ENCODE data around the gene SPATA3.

The SPATA3 gene

DNA sequence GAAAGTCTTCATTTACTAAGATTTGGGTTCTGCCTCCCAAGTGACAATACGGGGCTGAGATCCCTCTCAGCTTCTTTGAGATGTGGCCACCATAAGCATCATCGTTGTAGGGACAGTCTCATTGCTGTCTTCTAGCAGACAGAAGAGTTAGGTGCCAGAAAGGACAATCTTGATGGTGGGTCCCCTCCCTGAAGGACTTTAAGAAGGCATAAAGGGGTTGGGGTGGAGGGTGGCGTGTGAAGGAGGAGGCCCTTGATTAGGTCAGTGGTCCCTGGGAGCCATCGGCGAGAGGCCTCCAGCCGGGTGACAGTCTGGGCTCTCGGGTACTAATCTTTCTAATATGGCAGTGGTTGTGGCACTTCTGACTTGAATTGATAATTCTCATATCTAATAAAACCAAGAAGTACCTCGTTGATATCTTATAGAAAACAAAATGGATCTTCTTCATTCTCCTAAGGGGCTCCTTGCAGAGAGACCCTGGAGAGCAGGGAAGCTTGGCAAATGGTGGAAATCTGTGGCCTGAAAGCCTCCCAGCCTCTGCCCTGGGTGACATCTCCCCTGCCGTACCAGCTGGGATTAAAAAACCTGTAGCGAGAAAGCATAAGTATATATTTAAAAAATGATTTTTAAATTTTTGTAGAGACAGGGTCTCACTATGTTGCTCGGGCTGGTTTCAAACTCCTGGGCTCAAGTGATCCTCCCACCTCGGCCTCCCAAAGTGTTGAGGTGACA, 53.5 kb downstream of the SPATA3 start:
- TF ChIP-seq EZH2 (optimal IDR thresholded peaks at IDR 0.05; ENCODE audit: low read depth, low read length) (no peak), EZH2phosphoT487 (IDR thresholded peaks at IDR 0.05; ENCODE audit: low read length) (no peak)
- TF ChIP-seq, protein P1, sequence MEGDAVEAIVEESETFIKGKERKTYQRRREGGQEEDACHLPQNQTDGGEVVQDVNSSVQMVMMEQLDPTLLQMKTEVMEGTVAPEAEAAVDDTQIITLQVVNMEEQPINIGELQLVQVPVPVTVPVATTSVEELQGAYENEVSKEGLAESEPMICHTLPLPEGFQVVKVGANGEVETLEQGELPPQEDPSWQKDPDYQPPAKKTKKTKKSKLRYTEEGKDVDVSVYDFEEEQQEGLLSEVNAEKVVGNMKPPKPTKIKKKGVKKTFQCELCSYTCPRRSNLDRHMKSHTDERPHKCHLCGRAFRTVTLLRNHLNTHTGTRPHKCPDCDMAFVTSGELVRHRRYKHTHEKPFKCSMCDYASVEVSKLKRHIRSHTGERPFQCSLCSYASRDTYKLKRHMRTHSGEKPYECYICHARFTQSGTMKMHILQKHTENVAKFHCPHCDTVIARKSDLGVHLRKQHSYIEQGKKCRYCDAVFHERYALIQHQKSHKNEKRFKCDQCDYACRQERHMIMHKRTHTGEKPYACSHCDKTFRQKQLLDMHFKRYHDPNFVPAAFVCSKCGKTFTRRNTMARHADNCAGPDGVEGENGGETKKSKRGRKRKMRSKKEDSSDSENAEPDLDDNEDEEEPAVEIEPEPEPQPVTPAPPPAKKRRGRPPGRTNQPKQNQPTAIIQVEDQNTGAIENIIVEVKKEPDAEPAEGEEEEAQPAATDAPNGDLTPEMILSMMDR (IDR thresholded peaks at IDR 0.05; ENCODE audit: low read length): no peak
- H3F3A ChIP-seq (ENCODE audit: insufficient read depth, low read length): no peaks in the 10 kb centered on the region
- H3K4me3 ChIP-seq (ENCODE audit: low read length): no peak overlapping the region
- H3K9me3 ChIP-seq (replicated peaks; ENCODE audit: insufficient read depth, low read length): no peaks in the 10 kb centered on the region
- peaks cover 12% of the 10 kb centered on the region for H3K27me3 ChIP-seq (replicated peaks; ENCODE audit: insufficient read depth, low read length)
- no peaks in the 10 kb centered on the region for H4K20me1 ChIP-seq (ENCODE audit: insufficient read depth, low read length)
- H3K9me2 ChIP-seq (replicated peaks; ENCODE audit: insufficient read depth, low read length): no peaks in the 10 kb centered on the region
- no peaks in the 10 kb centered on the region for H3K36me3 ChIP-seq (replicated peaks; ENCODE audit: insufficient read depth, low read length)
- H3K9ac ChIP-seq (ENCODE audit: low read length): no peak overlapping the region
- DNase-seq: no peak
- no peak overlapping the region for H3K4me2 ChIP-seq (ENCODE audit: low read depth, low read length)
- peaks cover 5% of the 10 kb centered on the region; the same call in 1 of the 2 replicates for H3K4me1 ChIP-seq (ENCODE audit: low read length)
- no peaks in the 10 kb centered on the region for H3K79me2 ChIP-seq (ENCODE audit: low read length)
- H2AFZ ChIP-seq (ENCODE audit: low read length): no peak overlapping the region
- H3K27ac ChIP-seq (ENCODE audit: low read length): no peak overlapping the region

- peaks cover 5% of the 10 kb centered on the region; the same call in 1 of the 2 replicates for H3K4me1 ChIP-seq (ENCODE audit: low read length)
- H3F3A ChIP-seq (ENCODE audit: insufficient read depth, low read length): no peaks in the 10 kb centered on the region
- H3K27me3 ChIP-seq (replicated peaks; ENCODE audit: insufficient read depth, low read length): peaks cover 12% of the 10 kb centered on the region
- no peaks in the 10 kb centered on the region for H3K36me3 ChIP-seq (replicated peaks; ENCODE audit: insufficient read depth, low read length)
- TF ChIP-seq, protein P1 (IDR thresholded peaks at IDR 0.05; ENCODE audit: low read length): no peak
- TF ChIP-seq EZH2phosphoT487 (IDR thresholded peaks at IDR 0.05; ENCODE audit: low read length): no peak
- TF ChIP-seq EZH2 (optimal IDR thresholded peaks at IDR 0.05; ENCODE audit: low read depth, low read length): no peak
- H3K9ac ChIP-seq (ENCODE audit: low read length): no peak overlapping the region
- H2AFZ ChIP-seq (ENCODE audit: low read length): no peak overlapping the region
- H4K20me1 ChIP-seq (ENCODE audit: insufficient read depth, low read length): no peaks in the 10 kb centered on the region
- H3K79me2 ChIP-seq (ENCODE audit: low read length): no peaks in the 10 kb centered on the region
- H3K9me3 ChIP-seq (replicated peaks; ENCODE audit: insufficient read depth, low read length): no peaks in the 10 kb centered on the region
- no peak overlapping the region for H3K4me3 ChIP-seq (ENCODE audit: low read length)
- H3K27ac ChIP-seq (ENCODE audit: low read length): no peak overlapping the region
- no peaks in the 10 kb centered on the region for H3K9me2 ChIP-seq (replicated peaks; ENCODE audit: insufficient read depth, low read length)
- DNase-seq: no peak
- no peak overlapping the region for H3K4me2 ChIP-seq (ENCODE audit: low read depth, low read length)
Measured at GRCh38 chr2:231050018-231050901, 54.3 kb downstream of the SPATA3 start.

DNA sequence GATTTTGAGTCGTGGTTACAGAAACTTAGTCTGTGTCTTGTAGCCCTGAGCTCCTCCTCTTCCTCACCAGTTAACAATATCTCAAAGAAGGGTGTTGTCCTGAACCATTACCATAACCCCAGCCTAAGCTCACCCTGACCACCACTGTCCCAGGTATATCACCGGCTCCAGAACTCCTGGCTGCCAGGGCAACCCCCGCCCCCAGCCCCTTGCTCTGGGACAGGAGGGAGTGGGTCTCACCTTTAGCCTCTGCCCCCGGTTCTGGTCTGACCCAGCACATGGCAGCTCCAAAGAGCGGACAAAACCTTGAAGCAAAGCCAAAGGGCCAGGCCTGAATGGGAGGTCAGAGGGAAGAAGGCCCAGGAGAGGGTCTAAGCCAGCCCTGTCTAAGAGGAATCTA, 55.2 kb downstream of the SPATA3 start:
- Histone ChIP-seq H3K27ac (ENCODE audit: low read length) (no peak overlapping the region), H3K27me3 (replicated peaks; ENCODE audit: insufficient read depth, low read length) (peaks cover 12% of the 10 kb centered on the region), H3K9me2 (replicated peaks; ENCODE audit: insufficient read depth, low read length) (no peaks in the 10 kb centered on the region), H3K9ac (ENCODE audit: low read length) (no peak overlapping the region), H4K20me1 (ENCODE audit: insufficient read depth, low read length) (no peaks in the 10 kb centered on the region), H3K36me3 (replicated peaks; ENCODE audit: insufficient read depth, low read length) (no peaks in the 10 kb centered on the region), H3K4me3 (ENCODE audit: low read length) (no peak overlapping the region), H3K79me2 (ENCODE audit: low read length) (no peaks in the 10 kb centered on the region), H3K4me1 (ENCODE audit: low read length) (peaks cover 5% of the 10 kb centered on the region; the same call in 1 of the 2 replicates), H3K4me2 (ENCODE audit: low read depth, low read length) (no peak overlapping the region), H2AFZ (ENCODE audit: low read length) (no peak overlapping the region), H3K9me3 (replicated peaks; ENCODE audit: insufficient read depth, low read length) (no peaks in the 10 kb centered on the region), H3F3A (ENCODE audit: insufficient read depth, low read length) (no peaks in the 10 kb centered on the region)
- DNase-seq: no peak
- no peak for TF ChIP-seq EZH2 (optimal IDR thresholded peaks at IDR 0.05; ENCODE audit: low read depth, low read length)
- TF ChIP-seq, protein P1 (IDR thresholded peaks at IDR 0.05; ENCODE audit: low read length): no peak
- no peak for TF ChIP-seq EZH2phosphoT487 (IDR thresholded peaks at IDR 0.05; ENCODE audit: low read length)
